ENCODE results near the gene IL1RAP. TPM values are rescaled to one million over a fixed set of nuclear protein-coding genes. Genes with fewer than 3 reads are reported as not detected.

Gene IL1RAP
- total RNA-seq, 4 donors from 2014 or later, result 4.5 to 13.9 (median 5.2) TPM

GRCh38 chr3:190608850-190609589 is 95.1 kb downstream of the IL1RAP start:
- intact Hi-C loops (cut with DNase I), result no loop called here
- H3K4me1 ChIP-seq, result no peaks in the 10 kb centered on the region
- no peak overlapping the region for H3K27ac ChIP-seq (replicated peaks in 1 of 4)
- no peak overlapping the region for H3K4me3 ChIP-seq
- no peak for DNase-seq (ENCODE audit: extremely low spot score)
- H3K27me3 ChIP-seq, result no peaks in the 10 kb centered on the region
- TF ChIP-seq EP300 (IDR thresholded peaks at IDR 0.05) (no peak), POLR2A (IDR thresholded peaks at IDR 0.05; ENCODE audit: low read depth) (no peak), POLR2AphosphoS5 (IDR thresholded peaks at IDR 0.05) (no peak), CTCF (IDR thresholded peaks at IDR 0.05) (no peak)
- H3K36me3 ChIP-seq, result peaks cover 0 to 14% (median 4%) of the 10 kb centered on the region in 4 donors
- no peaks in the 10 kb centered on the region for H3K9me3 ChIP-seq
- 72% methylated on average over 4 of the region's 4 CpGs for WGBS

GRCh38 chr3:190614226-190615059 is 100.6 kb downstream of the IL1RAP start:
- no peak overlapping the region for H3K4me3 ChIP-seq
- no peak for DNase-seq (ENCODE audit: extremely low spot score)
- H3K4me1 ChIP-seq, result no peaks in the 10 kb centered on the region
- H3K27me3 ChIP-seq, result no peaks in the 10 kb centered on the region
- H3K27ac ChIP-seq (replicated peaks in 1 of 4), result no peak overlapping the region
- TF ChIP-seq POLR2AphosphoS5 (IDR thresholded peaks at IDR 0.05), result no peak
- WGBS, result 64% methylated on average over 11 of the region's 11 CpGs
- intact Hi-C loops (cut with DNase I), result no loop called here
- peaks cover 0 to 4% (median 0%) of the 10 kb centered on the region in 4 donors for H3K36me3 ChIP-seq
- H3K9me3 ChIP-seq, result no peaks in the 10 kb centered on the region

GRCh38 chr3:190615060-190615384 is 101.1 kb downstream of the IL1RAP start:
- DNase-seq (ENCODE audit: extremely low spot score), result no peak
- Histone ChIP-seq H3K4me3 (no peak overlapping the region), H3K9me3 (no peaks in the 10 kb centered on the region), H3K27ac (replicated peaks in 1 of 4) (no peak overlapping the region), H3K27me3 (no peaks in the 10 kb centered on the region), H3K36me3 (no peaks in the 10 kb centered on the region), H3K4me1 (no peaks in the 10 kb centered on the region)
- intact Hi-C loops (cut with DNase I), result no loop called here
- TF ChIP-seq EP300 (IDR thresholded peaks at IDR 0.05), result no peak
- no peak for TF ChIP-seq CTCF (IDR thresholded peaks at IDR 0.05)
- TF ChIP-seq POLR2A (IDR thresholded peaks at IDR 0.05; ENCODE audit: low read depth), result no peak
- no peak for TF ChIP-seq POLR2AphosphoS5 (IDR thresholded peaks at IDR 0.05)
- 100% methylated on average over 1 of the region's 1 CpG for WGBS

- WGBS, result 48% methylated on average over 1 of the region's 1 CpG
- intact Hi-C loops (cut with DNase I), result no loop called here
- TF ChIP-seq EP300 (IDR thresholded peaks at IDR 0.05) (no peak), POLR2AphosphoS5 (IDR thresholded peaks at IDR 0.05) (no peak), CTCF (IDR thresholded peaks at IDR 0.05) (no peak), POLR2A (IDR thresholded peaks at IDR 0.05; ENCODE audit: low read depth) (no peak)
Observed at GRCh38 chr3:190615607-190616006, 101.7 kb downstream of the IL1RAP start.

GRCh38 chr3:190616637-190617036 is 102.8 kb downstream of the IL1RAP start:
- intact Hi-C loops (cut with DNase I), result no loop called here
- Histone ChIP-seq H3K36me3 (no peaks in the 10 kb centered on the region), H3K27me3 (no peaks in the 10 kb centered on the region), H3K4me3 (no peak overlapping the region), H3K9me3 (no peaks in the 10 kb centered on the region), H3K4me1 (no peaks in the 10 kb centered on the region), H3K27ac (replicated peaks in 1 of 4) (no peak overlapping the region)
- no peak for DNase-seq (ENCODE audit: extremely low spot score)
- TF ChIP-seq CTCF (IDR thresholded peaks at IDR 0.05) (no peak), POLR2A (IDR thresholded peaks at IDR 0.05; ENCODE audit: low read depth) (no peak), EP300 (IDR thresholded peaks at IDR 0.05) (no peak), POLR2AphosphoS5 (IDR thresholded peaks at IDR 0.05) (no peak)
- 71% methylated on average over 6 of the region's 6 CpGs for whole genome bisulfite sequencing

More at GRCh38 chr3:190615607-190616006, 101.7 kb downstream of the IL1RAP start:
- Histone ChIP-seq H3K4me1 (no peaks in the 10 kb centered on the region), H3K27me3 (no peaks in the 10 kb centered on the region), H3K4me3 (no peak overlapping the region), H3K9me3 (no peaks in the 10 kb centered on the region), H3K36me3 (no peaks in the 10 kb centered on the region), H3K27ac (replicated peaks in 1 of 4) (no peak overlapping the region)
- no peak for DNase-seq (ENCODE audit: extremely low spot score)

All from esophagus muscularis mucosa (tissue), 4 donors.